HG03135 (cell line): ENCODE results near the gene TBX2.
"Not testable (repeated sequence)": the region's sequence is repeated elsewhere in the genome, so short reads cannot be mapped to it uniquely, and the experiment has no call there.

ENCODE experiments used
- ATAC-seq: cut with Tn5 transposase; IDR thresholded peaks from one replicate; pipeline ENCODE4 v1.9.1; 2021; ENCODE audit warnings: mild to moderate bottlenecking, moderate library complexity; ENCODE audit not compliant: unreplicated experiment

Gene TBX2

DNA sequence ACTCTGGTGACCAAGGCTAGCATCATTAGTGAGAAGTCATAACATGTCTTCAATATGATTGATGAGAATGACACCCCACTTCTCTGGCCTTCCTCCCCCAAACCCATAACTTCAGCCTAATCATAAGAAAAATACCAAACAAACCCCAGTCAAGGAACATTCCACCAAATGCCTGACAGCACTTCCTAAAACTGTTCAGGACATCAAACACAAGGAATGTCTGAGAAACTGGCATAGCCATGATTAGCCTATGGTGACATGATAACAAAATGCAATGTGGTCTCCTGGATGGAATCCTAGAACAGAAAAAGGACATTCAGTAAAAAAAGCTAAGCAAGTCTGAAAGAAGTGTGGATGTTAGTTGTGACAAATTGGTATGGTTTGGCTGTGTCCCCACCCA is 27.9 kb downstream of the TBX2 start:
- ATAC-seq, result no peak

- ATAC-seq, result no peak
Measured at GRCh38 chr17:61429274-61429673, 29.6 kb downstream of the TBX2 start.

DNA sequence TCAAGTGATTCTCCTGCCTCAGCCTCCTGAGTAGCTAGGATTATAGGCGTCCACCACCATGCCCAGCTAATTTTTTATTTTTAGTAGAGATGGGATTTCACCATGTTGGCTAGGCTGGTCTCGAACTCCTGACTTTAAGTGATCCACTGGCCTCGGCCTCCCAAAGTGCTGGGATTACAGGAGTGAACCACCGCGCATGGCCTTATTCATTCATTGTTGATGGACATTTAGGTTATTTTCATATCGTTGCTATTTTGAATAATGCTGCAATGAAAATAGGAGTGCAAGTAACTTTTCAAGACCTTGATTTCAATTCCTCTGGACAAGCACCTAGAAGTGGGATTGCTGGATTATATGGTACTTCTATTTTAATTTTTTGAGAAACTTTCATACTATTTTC is 30.2 kb downstream of the TBX2 start:
- not testable (repeated sequence) for ATAC-seq

DNA sequence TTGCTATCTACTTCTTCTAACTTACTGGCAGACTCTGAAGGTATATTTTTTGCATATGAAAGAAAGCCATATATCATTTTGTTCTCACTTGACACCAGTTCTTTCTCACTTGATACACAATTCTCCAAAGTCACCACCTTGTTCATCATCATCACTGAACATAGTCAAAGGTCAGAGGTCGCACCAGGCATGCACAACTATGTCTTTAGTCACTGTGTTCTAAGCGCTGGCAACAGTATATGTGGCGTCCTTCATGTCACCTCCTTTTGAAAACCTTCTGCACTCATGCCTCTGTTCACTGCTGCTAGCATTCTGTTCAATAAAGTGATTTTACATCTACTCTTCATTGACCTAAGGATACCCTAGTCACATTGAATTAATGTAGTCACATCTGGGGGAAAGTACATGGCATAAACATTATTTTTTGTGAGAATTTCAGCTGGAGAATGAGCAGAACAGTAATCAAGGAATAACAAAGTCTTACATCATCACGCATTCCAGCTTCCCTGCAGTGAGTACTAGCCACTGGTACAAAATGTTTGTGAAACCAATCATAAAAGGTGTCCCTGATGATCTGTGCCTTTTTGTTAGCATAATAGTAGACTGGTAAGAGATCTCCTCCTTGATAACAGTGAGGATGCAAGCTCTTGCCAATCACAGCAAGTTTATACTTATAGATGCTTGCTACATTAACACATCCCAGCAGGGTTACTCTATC is 32.1 kb downstream of the TBX2 start:
- ATAC-seq, result no peak

- ATAC-seq, result no peak
Measured at GRCh38 chr17:61436273-61436672, 36.6 kb downstream of the TBX2 start.

GRCh38 chr17:61436995-61437704 is 37.5 kb downstream of the TBX2 start:
- ATAC-seq, result no peak

- ATAC-seq, result no peak
Measured at GRCh38 chr17:61440697-61441096, 41.1 kb downstream of the TBX2 start.

- ATAC-seq, result not testable (repeated sequence)
Measured at GRCh38 chr17:61441507-61441906, 41.9 kb downstream of the TBX2 start.

DNA sequence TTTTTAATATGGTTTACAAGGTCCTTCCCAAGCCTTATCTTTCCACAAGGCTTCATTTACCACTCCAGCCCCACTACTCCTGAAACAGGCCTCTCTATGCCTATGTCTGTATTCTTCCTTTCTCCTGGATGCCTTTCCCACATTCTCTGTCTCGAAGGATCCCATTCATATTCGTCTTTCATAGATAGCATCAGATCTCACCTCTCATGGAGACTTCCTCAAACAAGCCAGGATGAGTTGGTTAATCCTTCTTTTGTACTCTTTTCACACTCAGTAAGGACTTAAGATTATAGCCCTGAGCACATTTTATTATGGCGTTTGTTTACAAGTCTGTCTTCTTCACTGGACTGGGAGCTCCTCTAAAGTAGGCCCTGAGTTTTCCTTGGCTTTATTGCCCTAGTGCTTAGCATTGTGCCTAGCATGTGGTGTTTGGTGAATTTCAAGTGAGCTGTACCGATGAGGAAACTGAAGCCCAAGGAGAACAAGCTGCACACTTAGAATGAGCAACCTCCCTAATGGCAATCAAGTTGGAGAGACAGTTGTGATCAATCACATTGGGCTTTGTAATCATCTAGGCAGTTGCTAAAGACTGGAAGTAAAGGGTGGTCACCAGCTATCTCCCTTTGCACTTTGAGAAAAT is 42.6 kb downstream of the TBX2 start:
- no peak for ATAC-seq

DNA sequence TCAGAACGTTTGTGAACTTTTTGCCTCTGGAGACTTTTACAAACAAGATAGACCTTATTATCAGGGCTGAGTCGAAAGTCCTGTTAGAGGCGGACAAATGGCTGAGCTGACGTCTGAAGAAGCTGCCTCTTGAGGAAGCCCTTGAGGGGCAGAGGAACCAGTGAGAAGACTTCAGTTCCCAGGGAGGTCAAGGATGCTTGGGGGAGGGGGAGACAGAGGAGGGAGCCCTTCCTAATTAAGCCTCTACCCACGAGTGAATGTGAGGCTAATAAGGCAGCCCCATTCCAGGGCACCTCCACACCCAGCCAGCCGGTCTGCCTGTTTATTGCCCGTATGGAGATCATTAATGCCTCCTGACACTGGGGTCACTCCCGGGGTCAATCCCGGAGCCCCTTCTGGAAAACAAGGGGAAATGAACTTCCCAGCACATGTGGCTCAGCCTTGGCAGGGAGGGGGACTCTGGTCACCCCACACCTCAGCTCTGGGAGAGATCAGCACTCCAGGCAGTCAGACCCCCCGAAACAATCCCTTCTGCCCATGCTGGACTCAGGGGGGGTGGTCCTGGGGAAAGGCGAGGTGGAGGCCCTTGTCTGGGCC is 43.3 kb downstream of the TBX2 start:
- no peak for ATAC-seq

DNA sequence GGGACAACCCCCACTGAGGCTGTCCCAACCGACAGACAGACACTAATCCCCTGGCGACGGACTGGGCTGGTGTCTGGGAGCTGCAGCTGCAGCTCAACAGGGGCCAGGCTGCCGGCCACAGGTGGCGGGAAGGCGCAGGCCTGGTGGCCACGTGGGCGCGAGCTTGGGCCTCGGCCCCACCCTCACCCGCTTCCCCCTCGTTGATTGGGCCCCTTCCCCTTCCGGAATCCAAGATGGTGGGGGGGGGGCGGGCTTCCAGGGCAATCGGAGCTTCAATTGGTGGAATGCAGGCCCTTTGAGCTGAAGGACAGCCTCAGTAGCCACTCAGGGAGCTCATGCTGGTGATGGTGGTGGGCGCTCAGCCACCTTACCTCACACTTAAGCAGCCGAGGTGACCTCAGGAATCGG is 43.8 kb downstream of the TBX2 start:
- no peak for ATAC-seq

GRCh38 chr17:61444075-61444474 is 44.4 kb downstream of the TBX2 start:
- no peak for ATAC-seq

DNA sequence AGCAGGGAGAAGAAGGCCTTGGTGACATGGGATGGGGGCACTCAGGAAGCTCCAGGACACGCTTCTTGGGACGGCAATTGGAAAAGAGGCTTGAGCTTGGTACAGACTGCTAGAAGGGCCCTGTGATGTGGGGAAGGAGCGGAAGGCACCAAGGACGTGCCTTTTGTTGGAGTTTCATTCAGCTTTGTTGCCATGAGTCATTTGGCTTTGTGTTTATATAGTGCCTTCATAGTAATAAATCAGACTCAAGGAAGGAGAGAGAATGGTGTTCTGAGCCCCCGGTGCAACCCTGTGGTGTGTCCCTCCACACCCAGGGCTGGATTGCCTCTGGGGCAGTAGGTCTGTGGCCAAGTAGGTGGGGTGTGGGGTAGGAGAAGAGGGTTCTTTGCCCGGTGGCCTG is 45.2 kb downstream of the TBX2 start:
- ATAC-seq, result no peak

DNA sequence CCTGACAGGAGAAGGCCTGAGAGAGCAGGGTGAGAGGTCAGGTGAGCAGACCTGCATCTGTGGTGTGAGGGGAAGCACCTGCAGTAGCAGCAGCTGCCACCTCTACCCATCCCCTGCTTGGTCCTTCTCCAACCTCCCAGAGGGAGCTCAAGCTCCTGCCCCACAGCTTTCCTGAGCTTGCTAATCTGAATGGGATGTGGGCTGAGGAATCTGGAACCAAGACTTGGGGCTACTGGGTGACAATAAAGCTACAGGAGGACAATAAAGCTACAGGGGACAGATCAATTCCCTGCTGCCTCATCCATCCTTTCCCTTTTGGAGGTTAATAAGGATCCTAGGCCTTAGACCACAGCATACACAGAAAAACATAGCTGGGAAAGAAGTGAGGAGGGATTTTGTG is 47.7 kb downstream of the TBX2 start:
- ATAC-seq, result no peak

GRCh38 chr17:61448042-61448441 is 48.4 kb downstream of the TBX2 start:
- ATAC-seq, result no peak

GRCh38 chr17:61449140-61449539 is 49.5 kb downstream of the TBX2 start:
- ATAC-seq, result not testable (repeated sequence)

DNA sequence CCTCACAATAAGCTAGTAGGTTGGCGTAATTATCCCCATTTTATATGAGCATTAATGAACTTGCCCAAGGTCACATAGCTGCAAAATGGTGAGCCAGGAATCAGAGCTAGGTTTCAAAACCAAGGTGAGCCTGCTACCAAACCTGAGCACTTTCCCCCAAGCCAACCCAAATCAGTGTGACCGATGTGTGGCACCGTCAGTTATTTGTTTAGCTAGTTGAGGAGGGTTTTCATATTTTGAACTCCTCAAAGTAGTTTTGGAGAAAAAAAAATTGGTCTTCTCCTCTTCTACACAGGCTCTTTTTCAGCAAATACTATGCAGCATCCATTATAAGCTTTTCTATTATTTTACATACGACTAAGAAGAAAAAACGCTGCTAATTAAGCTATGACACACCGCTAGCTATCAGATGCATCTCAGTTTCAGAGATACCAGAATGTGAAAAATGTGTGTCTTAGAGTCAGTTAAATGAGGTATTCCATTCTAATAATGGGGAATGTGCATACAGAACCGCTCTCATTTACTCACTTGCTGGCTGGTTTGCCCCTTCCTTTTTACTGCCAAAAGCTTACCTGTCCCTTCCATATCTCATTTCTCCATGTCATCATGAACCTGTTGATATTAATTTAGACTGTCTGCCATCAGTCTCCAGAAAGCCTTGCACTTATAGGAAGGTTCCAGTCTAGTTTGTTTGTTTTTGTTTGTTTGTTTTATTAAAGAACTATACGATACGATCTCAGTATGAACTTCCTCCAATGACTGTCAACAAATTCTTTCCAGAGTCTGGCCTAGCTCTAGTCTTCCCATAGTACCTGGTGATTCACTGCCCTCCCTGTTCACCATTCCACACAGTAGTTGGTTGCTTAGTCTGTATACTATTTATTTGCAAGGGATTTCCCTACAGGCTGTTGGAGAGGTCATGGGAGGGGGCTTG is 50.3 kb downstream of the TBX2 start:
- no peak for ATAC-seq

DNA sequence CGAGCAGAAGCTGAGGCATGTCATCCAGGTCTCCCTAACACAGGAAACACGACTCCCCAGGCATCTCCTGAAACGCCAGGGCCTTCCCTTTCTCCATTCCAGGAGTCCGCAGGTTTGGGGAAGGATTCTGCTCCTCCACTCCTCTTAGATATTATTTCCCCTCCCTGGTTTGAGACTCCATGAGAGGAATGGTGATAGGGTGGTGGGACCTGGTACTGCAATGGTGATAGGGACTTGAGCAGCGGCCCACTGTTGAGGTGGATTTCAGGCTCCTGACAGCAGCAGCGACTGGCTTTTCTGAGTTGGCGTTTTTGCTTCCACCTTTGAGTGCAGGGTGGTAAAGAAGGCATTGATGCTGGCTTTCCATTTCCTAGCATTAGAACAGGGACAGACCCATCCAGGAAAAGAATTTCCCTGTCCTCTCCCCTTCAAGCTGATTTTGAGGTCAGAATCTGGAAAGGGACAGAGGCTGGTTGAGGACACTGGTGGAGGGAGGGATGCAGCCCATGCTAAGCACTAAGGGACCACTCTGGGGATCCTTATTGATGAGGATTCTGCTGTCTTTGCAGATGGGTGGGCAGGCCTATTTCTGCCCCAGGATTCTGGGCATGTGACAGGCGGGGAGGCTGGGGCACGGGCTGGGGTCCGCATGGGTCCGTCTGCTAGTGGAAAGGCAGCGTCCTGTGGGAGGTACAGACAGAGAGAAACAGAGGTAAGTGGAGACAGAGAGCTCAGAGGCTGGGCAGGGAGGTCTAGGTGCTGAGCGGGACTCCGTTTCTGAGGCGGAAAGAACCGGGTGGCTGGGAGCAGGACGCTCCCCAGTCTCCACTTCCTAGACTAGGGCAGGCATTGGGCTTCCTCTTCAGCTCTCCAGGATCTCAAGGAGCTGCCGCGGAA is 51.2 kb downstream of the TBX2 start:
- ATAC-seq, result no peak

DNA sequence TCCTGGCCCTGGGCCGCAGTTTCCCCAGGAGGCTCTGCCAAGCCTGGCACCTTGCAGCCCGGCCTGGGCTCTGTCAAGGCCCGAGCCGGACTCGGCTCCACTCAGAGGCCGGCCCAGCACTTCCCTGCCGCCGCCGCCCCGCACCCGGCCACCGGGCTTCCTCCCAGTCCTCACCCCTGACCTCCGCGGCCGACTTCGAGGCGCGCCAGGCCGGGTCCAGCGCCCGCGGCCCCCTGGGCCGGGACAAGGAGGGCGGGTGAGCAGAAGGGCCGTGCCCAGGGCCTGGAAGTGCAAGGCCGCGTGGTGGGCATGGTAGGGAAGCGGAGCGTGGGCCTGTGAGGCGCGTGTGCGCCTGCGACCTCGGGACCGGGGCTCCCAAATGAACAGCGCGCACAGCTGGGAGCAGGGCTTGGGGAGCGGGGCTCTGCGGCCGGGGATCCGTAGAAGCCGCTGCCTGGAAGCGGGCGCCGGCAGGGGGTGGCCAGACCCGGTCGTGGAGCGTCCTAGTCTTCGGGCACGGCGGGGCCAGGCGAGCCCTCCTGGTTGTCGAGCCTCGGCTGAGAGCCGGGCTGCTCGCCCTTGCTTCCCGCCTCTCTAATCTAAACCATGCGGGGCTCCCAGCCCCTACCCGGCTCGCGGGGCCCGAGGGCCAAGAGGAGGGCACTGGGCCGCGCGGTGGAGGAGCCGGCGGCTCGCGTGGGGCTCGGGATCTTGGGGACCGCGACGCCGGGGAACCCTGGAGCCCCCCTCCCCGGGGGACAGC is 52.1 kb downstream of the TBX2 start:
- ATAC-seq, result no peak
